Natural killer cell (primary cell): ENCODE results near the gene B3GNT7. TPM values are rescaled to one million over a fixed set of nuclear protein-coding genes. Genes with fewer than 3 reads are reported as not detected.

ENCODE experiments used
- ATAC-seq, 3 donors: fragments of 150-1000 bp in 2 of 3; fragments of 200-7000 bp in 1 of 3; cut with Tn5 transposase; 1 replicate in 1 of 3; 2 replicates in 2 of 3; pipeline ENCODE4 v1.10.0; 2021; ENCODE audit warnings: mild to moderate bottlenecking in 2 of 3, moderate library complexity in 2 of 3
- DNase-seq, 2 donors: peaks; one replicate each; pipeline versions ENCODE4 v3.0.0 to v3.0.0-alpha.2; 2013 to 2021; ENCODE audit warnings: mixed read lengths in 1 of 2
- H3K27ac ChIP-seq: one replicate; pipeline ENCODE4 v1.5.1; 2013; ENCODE audit warnings: mild to moderate bottlenecking, low read length
- H3K27me3 ChIP-seq: one replicate; pipeline ENCODE4 v1.6.1; 2013; ENCODE audit warnings: low read length; ENCODE audit not compliant: control insufficient read depth, insufficient read depth
- H3K36me3 ChIP-seq: one replicate; pipeline ENCODE4 v1.6.1; 2013; ENCODE audit warnings: low read length; ENCODE audit not compliant: control insufficient read depth, insufficient read depth
- H3K4me1 ChIP-seq: one replicate; pipeline ENCODE4 v1.6.1; 2013; ENCODE audit warnings: low read length; ENCODE audit not compliant: control insufficient read depth, insufficient read depth
- H3K4me3 ChIP-seq: one replicate; pipeline ENCODE4 v1.5.1; 2013; ENCODE audit warnings: low read length
- H3K9me3 ChIP-seq: one replicate; pipeline ENCODE4 v1.6.1; 2013; ENCODE audit warnings: low read length; ENCODE audit not compliant: control insufficient read depth, insufficient read depth
- H3K27ac Mint-ChIP-seq, 2 donors: one replicate each; pipeline ENCODE4 v1.8.0; 2022; ENCODE audit warnings: mild to moderate bottlenecking in 2 of 2, mixed read lengths in 2 of 2, moderate library complexity in 1 of 2
- H3K27me3 Mint-ChIP-seq, 2 donors: one replicate each; pipeline ENCODE4 v1.8.0; 2022; ENCODE audit warnings: low read depth in 2 of 2, mixed read lengths in 2 of 2
- H3K36me3 Mint-ChIP-seq: one replicate; pipeline ENCODE4 v1.8.0; 2022; ENCODE audit warnings: mixed read lengths
- H3K4me1 Mint-ChIP-seq, 2 donors: one replicate each; pipeline ENCODE4 v1.8.0; 2022; ENCODE audit warnings: mixed read lengths in 2 of 2
- H3K4me3 Mint-ChIP-seq: one replicate; pipeline ENCODE4 v1.8.0; 2022; ENCODE audit warnings: mild to moderate bottlenecking, moderate library complexity, mixed read lengths
- H3K9me3 Mint-ChIP-seq, 2 donors: one replicate each; pipeline ENCODE4 v1.8.0; 2022; ENCODE audit warnings: mixed read lengths in 2 of 2
- CTCF ChIP-seq: fragments of 200-600 bp; IDR thresholded peaks from one replicate; pipeline ENCODE4 v1.8.0; 2022; ENCODE audit warnings: antibody characterized with exemption
- WGBS: methylation state at CpG from one replicate; pipeline ENCODE4 v1.1.7; 2013; ENCODE audit warnings: missing lambda C conversion rate; ENCODE audit not compliant: insufficient coverage; 5-methylcytosine and 5-hydroxymethylcytosine counted together
- intact Hi-C: fragments of 100-400 bp; cut with micrococcal nuclease; formaldehyde crosslinking; loops from one replicate; pipeline ENCODE4 v1.14.2; 2022
- total RNA-seq, 4 donors: library from RNA; stranded (reverse); fragments of 120-200 nt in 1 of 4; gene quantifications; one replicate each; pipeline versions ENCODE4 v1.2.3 to v1.2.4, GENCODE V29; 2013 to 2022

B3GNT7 gene
- total RNA-seq, 3 donors from 2014 or later (not counting 1 experiment from before 2014, with no cell fraction given): 87.5 to 151 (median 113) TPM

- no peak for ATAC-seq
- H3K27ac Mint-ChIP-seq: peak overlapping the region; percentile 19 to 72
Observed at GRCh38 chr2:231421051-231421580, 25.6 kb downstream of the B3GNT7 start.

GRCh38 chr2:231422056-231422455, 26.5 kb downstream of the B3GNT7 start:
- no peak for TF ChIP-seq CTCF
- 100% methylated on average over 1 of the region's 2 CpGs for WGBS
- H3K27ac ChIP-seq: no peak overlapping the region
- H3K36me3 ChIP-seq: no peaks in the 10 kb centered on the region
- Mint-ChIP-seq H3K9me3 (no peaks in the 10 kb centered on the region), H3K27me3 (no peaks in the 10 kb centered on the region), H3K4me3 (no peak overlapping the region), H3K36me3 (no peaks in the 10 kb centered on the region), H3K4me1 (peaks cover 28 to 34% of the 10 kb centered on the region in 2 donors), H3K27ac (peak overlapping the region; percentile 19 to 72)
- no peak overlapping the region for H3K4me3 ChIP-seq
- DNase-seq (no peak), ATAC-seq (no peak)
- no peaks in the 10 kb centered on the region for H3K27me3 ChIP-seq
- H3K4me1 ChIP-seq: peaks cover 26% of the 10 kb centered on the region
- no peaks in the 10 kb centered on the region for H3K9me3 ChIP-seq
- intact Hi-C loops: no loop called here

More at GRCh38 chr2:231421051-231421580, 25.6 kb downstream of the B3GNT7 start:
- Mint-ChIP-seq H3K4me1 (peaks cover 19 to 24% of the 10 kb centered on the region in 2 donors), H3K27me3 (no peaks in the 10 kb centered on the region), H3K9me3 (no peaks in the 10 kb centered on the region), H3K36me3 (no peaks in the 10 kb centered on the region), H3K4me3 (no peak overlapping the region)
- WGBS: 89% methylated on average over 9 of the region's 9 CpGs
- no peak for TF ChIP-seq CTCF
- Histone ChIP-seq H3K27ac (no peak overlapping the region), H3K27me3 (no peaks in the 10 kb centered on the region), H3K36me3 (no peaks in the 10 kb centered on the region), H3K9me3 (no peaks in the 10 kb centered on the region), H3K4me1 (peaks cover 17% of the 10 kb centered on the region), H3K4me3 (no peak overlapping the region)
- DNase-seq: no peak
- intact Hi-C loops: no loop called here

- no peaks in the 10 kb centered on the region for H3K36me3 Mint-ChIP-seq
- peaks cover 29 to 35% of the 10 kb centered on the region in 2 donors for H3K4me1 Mint-ChIP-seq
- H3K4me3 ChIP-seq: no peak overlapping the region
- no peak for DNase-seq
- intact Hi-C loops: no loop called here
- no peak overlapping the region for H3K4me3 Mint-ChIP-seq
- H3K27ac ChIP-seq: no peak overlapping the region
- H3K4me1 ChIP-seq: peaks cover 37% of the 10 kb centered on the region
- H3K36me3 ChIP-seq: no peaks in the 10 kb centered on the region
- no peaks in the 10 kb centered on the region for H3K27me3 ChIP-seq
- no peak for TF ChIP-seq CTCF
- no peaks in the 10 kb centered on the region for H3K27me3 Mint-ChIP-seq
- peak overlapping the region in 1 of 2 donors; percentile 100 for H3K27ac Mint-ChIP-seq
- ATAC-seq: no peak
- no peaks in the 10 kb centered on the region for H3K9me3 Mint-ChIP-seq
- 96% methylated on average over 9 of the region's 10 CpGs for WGBS
- H3K9me3 ChIP-seq: no peaks in the 10 kb centered on the region
Observed at GRCh38 chr2:231423176-231423575, 27.7 kb downstream of the B3GNT7 start.

GRCh38 chr2:231425291-231425810, 29.8 kb downstream of the B3GNT7 start:
- peaks cover 39% of the 10 kb centered on the region for H3K4me1 ChIP-seq
- H3K9me3 ChIP-seq: no peaks in the 10 kb centered on the region
- peaks cover 29 to 35% of the 10 kb centered on the region in 2 donors for H3K4me1 Mint-ChIP-seq
- DNase-seq (peak in 1 of 2 donors; percentile 19), ATAC-seq (no peak)
- 60% methylated on average over 6 of the region's 8 CpGs for WGBS
- no peaks in the 10 kb centered on the region for H3K27me3 ChIP-seq
- no peaks in the 10 kb centered on the region for H3K27me3 Mint-ChIP-seq
- intact Hi-C loops: no loop called here
- no peaks in the 10 kb centered on the region for H3K9me3 Mint-ChIP-seq
- H3K27ac Mint-ChIP-seq: peak overlapping the region; percentile 95 to 100
- H3K36me3 ChIP-seq: no peaks in the 10 kb centered on the region
- peak overlapping the region; percentile 93 for H3K27ac ChIP-seq
- H3K4me3 Mint-ChIP-seq: peak overlapping the region; percentile 89
- no peak overlapping the region for H3K4me3 ChIP-seq
- no peaks in the 10 kb centered on the region for H3K36me3 Mint-ChIP-seq
- no peak for TF ChIP-seq CTCF
